HL-60 (cell line): ENCODE measurements around the gene VOPP1.

Experiments
- POLR2AphosphoS5 ChIP-seq: IDR thresholded peaks from 2 replicates; pipeline ENCODE4 v1.6.1; 2012; ENCODE audit warnings: low read depth
- TF ChIP-seq, protein P1 (sequence below): IDR thresholded peaks from one replicate; pipeline ENCODE4 v1.5.1; 2011; ENCODE audit warnings: low read length, control low read depth, inconsistent platforms; ENCODE audit not compliant: insufficient read depth

GRCh38 chr7:55517936-55518689 is 54.2 kb downstream of the VOPP1 start:
- TF ChIP-seq, protein P1, sequence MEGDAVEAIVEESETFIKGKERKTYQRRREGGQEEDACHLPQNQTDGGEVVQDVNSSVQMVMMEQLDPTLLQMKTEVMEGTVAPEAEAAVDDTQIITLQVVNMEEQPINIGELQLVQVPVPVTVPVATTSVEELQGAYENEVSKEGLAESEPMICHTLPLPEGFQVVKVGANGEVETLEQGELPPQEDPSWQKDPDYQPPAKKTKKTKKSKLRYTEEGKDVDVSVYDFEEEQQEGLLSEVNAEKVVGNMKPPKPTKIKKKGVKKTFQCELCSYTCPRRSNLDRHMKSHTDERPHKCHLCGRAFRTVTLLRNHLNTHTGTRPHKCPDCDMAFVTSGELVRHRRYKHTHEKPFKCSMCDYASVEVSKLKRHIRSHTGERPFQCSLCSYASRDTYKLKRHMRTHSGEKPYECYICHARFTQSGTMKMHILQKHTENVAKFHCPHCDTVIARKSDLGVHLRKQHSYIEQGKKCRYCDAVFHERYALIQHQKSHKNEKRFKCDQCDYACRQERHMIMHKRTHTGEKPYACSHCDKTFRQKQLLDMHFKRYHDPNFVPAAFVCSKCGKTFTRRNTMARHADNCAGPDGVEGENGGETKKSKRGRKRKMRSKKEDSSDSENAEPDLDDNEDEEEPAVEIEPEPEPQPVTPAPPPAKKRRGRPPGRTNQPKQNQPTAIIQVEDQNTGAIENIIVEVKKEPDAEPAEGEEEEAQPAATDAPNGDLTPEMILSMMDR = no peak
- TF ChIP-seq POLR2AphosphoS5 = no peak
